Activated naive CD8-positive, alpha-beta T cell treated with anti-CD3 and anti-CD28 coated beads, Interleukin-2, amount 50 U/mL, for 24 hours (primary cell): Measurements from ENCODE around the gene PTPRN2.
A peak's percentile ranks its signal among the peaks of the same experiment; 100 is the strongest.
"Not testable (repeated sequence)": the region's sequence is repeated elsewhere in the genome, so short reads cannot be mapped to it uniquely, and the experiment has no call there.

Experiments used
- ATAC-seq: fragments of 150-1000 bp; cut with Tn5 transposase; one replicate; pipeline ENCODE4 v1.10.0; 2021
- DNase-seq: peaks from one replicate; pipeline ENCODE4 v3.0.0; 2021
- H3K27ac Mint-ChIP-seq: one replicate; pipeline ENCODE4 v1.8.0; 2021; ENCODE audit warnings: mild to moderate bottlenecking, mixed read lengths
- H3K27me3 Mint-ChIP-seq: one replicate; pipeline ENCODE4 v1.8.0; 2021; ENCODE audit warnings: mixed read lengths
- H3K36me3 Mint-ChIP-seq: one replicate; pipeline ENCODE4 v1.8.0; 2021; ENCODE audit warnings: low read depth, mixed read lengths
- H3K4me1 Mint-ChIP-seq: one replicate; pipeline ENCODE4 v1.8.0; 2021; ENCODE audit warnings: mixed read lengths
- H3K4me3 Mint-ChIP-seq: one replicate; pipeline ENCODE4 v1.8.0; 2021; ENCODE audit warnings: mild to moderate bottlenecking, moderate library complexity, mixed read lengths
- H3K9me3 Mint-ChIP-seq: one replicate; pipeline ENCODE4 v1.8.0; 2021; ENCODE audit warnings: mixed read lengths

Gene PTPRN2

DNA sequence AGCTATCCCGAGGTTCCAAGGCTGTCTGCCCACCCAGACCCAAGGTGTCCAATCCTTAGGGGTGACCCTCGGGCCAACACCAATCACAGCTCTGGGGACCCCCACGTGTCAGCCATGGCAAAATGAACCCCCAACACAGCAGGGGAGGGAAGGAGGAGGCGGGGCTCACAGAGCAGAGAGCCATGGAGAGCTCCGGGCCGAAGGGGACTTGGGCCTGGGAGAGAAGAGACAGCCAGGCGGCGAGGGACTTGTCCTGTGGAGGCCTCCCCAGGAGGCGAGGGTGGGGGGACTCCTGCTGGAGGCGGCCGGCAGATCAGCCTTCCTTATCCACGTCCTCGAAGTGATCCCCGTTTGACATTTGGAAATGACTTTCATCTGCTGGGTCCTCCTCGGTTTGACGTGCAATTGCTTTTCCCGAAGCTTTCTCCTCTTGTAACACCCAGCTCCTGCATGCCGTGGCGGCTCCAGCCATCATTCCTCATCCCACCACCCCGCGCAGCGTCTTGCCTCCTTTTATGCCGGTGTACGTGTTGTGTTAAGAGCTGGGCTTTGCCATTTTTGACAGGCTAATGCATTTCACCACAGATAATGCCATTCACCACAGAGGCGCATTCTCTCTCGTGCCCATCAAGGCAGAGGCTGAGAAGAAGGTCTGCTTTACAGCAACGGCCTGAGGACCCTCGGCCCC, 913.5 kb downstream of the PTPRN2 start:
- Mint-ChIP-seq H3K9me3 (no peaks in the 10 kb centered on the region), H3K4me3 (no peak overlapping the region), H3K27me3 (peaks cover 41% of the 10 kb centered on the region), H3K27ac (no peak overlapping the region), H3K4me1 (peaks cover 9% of the 10 kb centered on the region), H3K36me3 (no peaks in the 10 kb centered on the region)
- DNase-seq (no peak), ATAC-seq (peak; percentile 18)

GRCh38 chr7:157673573-157673972, 914.0 kb downstream of the PTPRN2 start:
- Mint-ChIP-seq H3K9me3 (no peaks in the 10 kb centered on the region), H3K27me3 (peaks cover 36% of the 10 kb centered on the region), H3K4me3 (no peak overlapping the region), H3K27ac (no peak overlapping the region), H3K36me3 (no peaks in the 10 kb centered on the region), H3K4me1 (peaks cover 12% of the 10 kb centered on the region)
- DNase-seq (no peak), ATAC-seq (no peak)

DNA sequence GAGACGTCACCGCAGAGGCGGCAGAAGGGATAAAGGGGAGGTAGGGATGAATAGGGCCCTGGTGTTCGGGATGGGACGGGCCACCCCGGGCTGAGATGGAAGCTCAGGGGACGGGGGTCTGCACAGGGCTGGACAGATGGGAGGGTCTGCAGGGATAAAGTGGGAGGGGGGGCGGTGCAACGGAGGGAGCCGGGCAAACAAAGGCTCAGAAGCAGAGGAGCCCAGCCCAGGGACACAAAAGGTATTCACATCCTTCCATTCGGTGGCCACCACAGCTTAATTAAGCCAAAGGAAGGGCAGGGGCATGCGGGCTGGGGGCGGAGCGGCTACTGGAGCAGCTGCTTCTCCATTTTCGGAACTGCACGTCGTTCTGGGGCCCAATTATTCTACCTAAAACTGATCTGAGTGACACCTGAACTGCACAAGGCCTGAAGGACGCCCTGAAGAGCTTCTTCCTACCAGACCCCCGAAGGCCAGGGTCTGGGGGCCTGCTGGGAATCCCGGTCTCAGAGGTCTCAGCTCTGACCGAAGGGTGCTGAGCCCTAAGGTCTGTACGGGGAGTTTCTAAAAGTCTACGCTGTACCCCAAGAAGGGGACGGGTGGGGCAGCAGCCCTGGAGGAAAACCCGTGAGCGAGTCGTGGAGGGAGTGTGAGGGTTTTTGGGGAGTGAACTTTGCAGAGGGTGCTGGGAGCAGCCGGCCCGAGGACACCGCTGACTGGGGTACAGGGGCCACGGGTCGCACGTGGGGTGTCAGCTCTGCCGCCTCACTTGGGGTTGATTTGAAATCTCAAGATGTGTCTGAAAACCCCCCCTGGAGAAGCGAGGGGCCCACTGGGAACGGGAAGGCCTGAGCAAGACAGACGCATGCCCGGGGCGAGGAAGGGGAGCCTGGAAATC, 916.0 kb downstream of the PTPRN2 start:
- ATAC-seq (no peak), DNase-seq (no peak)
- no peak overlapping the region for H3K27ac Mint-ChIP-seq
- peaks cover 19% of the 10 kb centered on the region for H3K4me1 Mint-ChIP-seq
- no peak overlapping the region for H3K4me3 Mint-ChIP-seq
- no peaks in the 10 kb centered on the region for H3K9me3 Mint-ChIP-seq
- peaks cover 21% of the 10 kb centered on the region for H3K27me3 Mint-ChIP-seq
- no peaks in the 10 kb centered on the region for H3K36me3 Mint-ChIP-seq

DNA sequence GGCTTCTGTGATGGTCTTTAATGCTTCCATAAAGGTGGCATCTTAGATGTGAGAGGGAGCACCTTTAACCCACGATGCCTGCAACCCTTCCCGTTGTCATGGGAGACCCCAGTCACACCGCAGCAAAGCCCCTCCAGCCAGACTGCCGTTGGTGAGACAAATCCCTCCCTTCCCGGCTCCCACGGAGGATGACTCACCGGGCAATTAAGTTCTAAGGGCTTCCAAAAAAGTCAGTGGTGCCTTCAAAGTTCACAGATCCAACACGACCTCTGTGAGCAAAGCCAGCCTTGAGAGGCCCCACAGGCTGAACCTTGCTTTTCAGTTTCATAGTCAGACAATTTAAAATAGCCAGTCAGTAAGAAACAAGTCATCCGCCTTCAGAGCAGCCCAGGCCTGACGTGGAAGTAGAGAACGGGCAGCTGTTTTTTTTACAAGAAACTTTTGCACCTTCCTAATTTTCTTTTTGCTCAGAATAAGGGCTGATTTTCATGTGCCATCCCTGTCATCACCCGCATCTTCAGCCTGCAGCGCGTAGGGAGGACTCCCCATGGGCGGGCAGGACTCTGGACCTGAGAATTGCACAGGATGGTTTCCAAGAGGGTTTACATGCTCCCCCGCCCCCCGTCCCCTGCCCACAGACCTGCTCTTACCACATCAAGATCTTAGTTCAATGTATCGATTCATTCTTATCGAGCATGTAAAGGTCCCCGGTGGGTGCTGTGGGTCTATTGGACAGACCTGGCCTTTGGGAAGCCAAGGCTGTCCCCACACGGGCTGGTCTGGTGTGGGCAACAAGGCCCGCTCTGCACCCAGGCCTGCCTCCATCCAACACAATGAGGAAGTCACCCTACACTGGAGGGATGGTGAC, 916.9 kb downstream of the PTPRN2 start:
- peaks cover 19% of the 10 kb centered on the region for H3K4me1 Mint-ChIP-seq
- H3K4me3 Mint-ChIP-seq: no peak overlapping the region
- H3K9me3 Mint-ChIP-seq: no peaks in the 10 kb centered on the region
- DNase-seq (no peak), ATAC-seq (no peak)
- peaks cover 17% of the 10 kb centered on the region for H3K27me3 Mint-ChIP-seq
- no peaks in the 10 kb centered on the region for H3K36me3 Mint-ChIP-seq
- H3K27ac Mint-ChIP-seq: no peak overlapping the region

DNA sequence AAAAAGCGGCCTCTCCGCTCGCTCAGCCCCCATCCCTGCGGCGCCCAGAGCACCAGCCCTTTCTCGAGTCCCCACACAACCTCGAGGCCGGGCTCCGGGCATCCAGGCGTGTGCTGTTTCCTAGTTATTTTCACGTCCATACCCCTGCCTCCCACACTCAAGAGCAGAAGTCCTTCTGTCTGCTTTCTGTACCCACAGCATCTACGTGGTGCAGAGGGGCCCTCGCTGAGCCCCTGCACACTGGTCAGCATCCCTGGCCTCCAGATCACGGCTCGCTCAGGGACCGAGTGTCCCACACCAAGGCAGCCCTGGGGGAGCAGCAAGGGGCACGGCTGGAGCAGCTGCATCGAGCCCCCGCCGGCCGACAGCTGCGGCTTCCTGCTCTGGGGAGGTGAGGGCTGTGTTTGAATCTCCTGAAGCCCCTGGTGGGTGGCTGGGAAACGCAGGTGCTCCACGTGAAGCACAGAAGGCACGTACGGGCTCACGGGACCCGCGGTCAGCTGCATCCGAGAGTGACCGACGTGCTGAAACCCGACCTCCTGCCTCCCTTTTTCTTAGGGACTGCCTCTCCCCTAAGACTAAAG, 917.8 kb downstream of the PTPRN2 start:
- no peaks in the 10 kb centered on the region for H3K9me3 Mint-ChIP-seq
- no peaks in the 10 kb centered on the region for H3K36me3 Mint-ChIP-seq
- DNase-seq: no peak
- no peak overlapping the region for H3K4me3 Mint-ChIP-seq
- no peak overlapping the region for H3K27ac Mint-ChIP-seq
- peaks cover 15% of the 10 kb centered on the region for H3K27me3 Mint-ChIP-seq
- no peak for ATAC-seq
- H3K4me1 Mint-ChIP-seq: peaks cover 19% of the 10 kb centered on the region

- H3K9me3 Mint-ChIP-seq: no peaks in the 10 kb centered on the region
- ATAC-seq (no peak), DNase-seq (no peak)
- H3K36me3 Mint-ChIP-seq: no peaks in the 10 kb centered on the region
- H3K27ac Mint-ChIP-seq: no peak overlapping the region
- H3K4me1 Mint-ChIP-seq: peaks cover 19% of the 10 kb centered on the region
- no peak overlapping the region for H3K4me3 Mint-ChIP-seq
- peaks cover 14% of the 10 kb centered on the region for H3K27me3 Mint-ChIP-seq
Observed at GRCh38 chr7:157668884-157669767, 918.5 kb downstream of the PTPRN2 start.

DNA sequence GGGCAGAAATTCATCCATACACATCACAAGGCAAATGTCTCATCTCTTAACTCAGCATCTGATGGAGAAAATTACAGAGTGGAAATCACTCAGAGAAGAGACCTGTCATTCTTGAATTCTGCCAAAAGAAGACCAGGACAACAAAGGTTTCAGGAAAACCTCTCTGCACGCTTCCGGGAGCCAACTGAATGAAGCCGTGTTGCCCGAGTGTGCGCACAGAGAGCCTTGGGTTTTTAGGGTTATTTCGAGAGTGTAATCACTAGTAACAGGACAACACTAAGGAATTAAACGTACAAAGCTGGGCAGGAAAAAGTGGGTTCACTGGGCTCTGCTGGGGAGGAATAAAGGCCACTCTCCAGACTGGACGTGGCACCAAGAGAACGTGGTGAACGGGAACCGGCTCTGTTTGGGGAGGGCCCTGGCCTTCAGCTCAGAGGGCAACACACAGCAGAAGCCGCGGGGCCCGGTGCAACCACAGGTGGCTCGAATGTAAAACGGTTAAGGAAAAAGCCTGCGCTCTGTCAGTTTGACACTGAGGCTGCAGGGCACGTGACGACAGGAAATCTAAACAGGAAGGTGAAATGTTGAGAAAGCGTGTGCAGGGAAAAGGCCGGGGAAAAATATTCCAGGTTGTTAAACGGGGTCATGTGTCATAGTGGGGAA, 919.3 kb downstream of the PTPRN2 start:
- H3K36me3 Mint-ChIP-seq: no peaks in the 10 kb centered on the region
- no peak overlapping the region for H3K4me3 Mint-ChIP-seq
- DNase-seq: no peak
- peaks cover 19% of the 10 kb centered on the region for H3K4me1 Mint-ChIP-seq
- H3K27ac Mint-ChIP-seq: no peak overlapping the region
- ATAC-seq: no peak
- no peaks in the 10 kb centered on the region for H3K9me3 Mint-ChIP-seq
- H3K27me3 Mint-ChIP-seq: peaks cover 14% of the 10 kb centered on the region

- no peak overlapping the region for H3K4me3 Mint-ChIP-seq
- no peaks in the 10 kb centered on the region for H3K36me3 Mint-ChIP-seq
- DNase-seq (no peak), ATAC-seq (no peak)
- H3K27me3 Mint-ChIP-seq: peaks cover 14% of the 10 kb centered on the region
- H3K27ac Mint-ChIP-seq: no peak overlapping the region
- H3K4me1 Mint-ChIP-seq: peaks cover 19% of the 10 kb centered on the region
- no peaks in the 10 kb centered on the region for H3K9me3 Mint-ChIP-seq
Observed at GRCh38 chr7:157667731-157668130, 919.9 kb downstream of the PTPRN2 start.

DNA sequence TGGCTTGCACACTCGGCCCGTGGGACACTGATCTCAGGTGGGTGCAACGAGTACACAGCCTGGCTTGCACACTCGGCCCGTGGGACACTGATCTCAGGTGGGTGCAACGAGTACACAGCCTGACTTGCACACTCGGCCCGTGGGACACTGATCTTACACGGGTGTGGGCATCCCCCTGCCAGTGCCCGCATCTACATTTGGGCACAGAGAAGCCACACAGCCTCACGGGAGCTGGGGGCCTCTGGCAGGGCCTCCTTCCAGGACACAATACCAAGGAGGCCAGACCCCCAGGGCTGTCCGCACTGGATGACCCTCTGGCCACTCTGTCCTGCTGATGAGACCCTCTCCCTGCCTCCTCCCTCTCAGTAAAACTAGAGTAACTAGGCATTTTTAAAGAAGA, 920.4 kb downstream of the PTPRN2 start:
- DNase-seq (no peak), ATAC-seq (no peak)
- peaks cover 19% of the 10 kb centered on the region for H3K4me1 Mint-ChIP-seq
- H3K27me3 Mint-ChIP-seq: peaks cover 14% of the 10 kb centered on the region
- no peak overlapping the region for H3K4me3 Mint-ChIP-seq
- H3K36me3 Mint-ChIP-seq: no peaks in the 10 kb centered on the region
- no peaks in the 10 kb centered on the region for H3K9me3 Mint-ChIP-seq
- no peak overlapping the region for H3K27ac Mint-ChIP-seq

DNA sequence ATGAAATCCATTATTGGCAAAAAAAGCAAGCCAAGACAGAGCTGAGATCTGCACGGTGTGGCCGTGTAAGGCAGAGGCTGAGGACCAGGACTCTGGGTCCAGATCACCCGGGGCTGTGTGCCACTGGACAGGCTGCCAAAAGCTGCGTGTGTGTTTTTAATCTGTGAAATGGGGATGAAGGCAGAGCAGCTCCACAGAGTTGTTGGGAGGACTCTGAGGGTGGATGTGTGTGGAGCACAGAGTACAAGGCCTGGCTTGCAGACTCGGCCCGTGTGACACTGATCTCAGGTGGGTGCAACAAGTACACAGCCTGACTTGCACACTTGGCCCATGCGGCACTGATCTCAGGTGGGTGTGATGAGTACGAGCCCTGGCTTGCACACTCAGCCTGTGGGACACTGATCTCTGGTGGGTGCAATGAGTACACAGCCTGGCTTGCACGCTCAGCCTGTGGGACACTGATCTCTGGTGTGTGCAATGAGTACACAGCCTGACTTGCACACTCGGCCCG, 921.0 kb downstream of the PTPRN2 start:
- no peak overlapping the region for H3K27ac Mint-ChIP-seq
- H3K27me3 Mint-ChIP-seq: peaks cover 14% of the 10 kb centered on the region
- DNase-seq: no peak
- H3K36me3 Mint-ChIP-seq: no peaks in the 10 kb centered on the region
- H3K4me1 Mint-ChIP-seq: peaks cover 19% of the 10 kb centered on the region
- no peak for ATAC-seq
- no peak overlapping the region for H3K4me3 Mint-ChIP-seq
- no peaks in the 10 kb centered on the region for H3K9me3 Mint-ChIP-seq

DNA sequence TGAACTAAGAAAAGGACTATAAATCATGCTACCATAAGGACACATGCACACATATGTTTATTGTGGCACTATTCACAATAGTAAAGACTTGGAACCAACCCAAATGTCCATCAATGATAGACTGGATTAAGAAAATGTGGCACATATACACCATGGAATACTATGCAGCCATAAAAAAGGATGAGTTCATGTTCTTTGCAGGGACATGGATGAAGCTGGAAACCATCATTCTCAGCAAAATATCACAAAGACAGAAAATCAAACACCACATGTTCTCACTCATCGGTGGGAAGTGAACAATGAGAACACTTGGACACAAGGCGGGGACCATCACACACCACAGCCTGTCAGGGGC, 922.0 kb downstream of the PTPRN2 start:
- H3K4me1 Mint-ChIP-seq: peaks cover 19% of the 10 kb centered on the region
- H3K9me3 Mint-ChIP-seq, H3K4me3 Mint-ChIP-seq, H3K36me3 Mint-ChIP-seq, ATAC-seq, DNase-seq, H3K27ac Mint-ChIP-seq: not testable (repeated sequence)
- peaks cover 14% of the 10 kb centered on the region for H3K27me3 Mint-ChIP-seq

GRCh38 chr7:157664871-157665633, 922.6 kb downstream of the PTPRN2 start:
- H3K36me3 Mint-ChIP-seq: no peaks in the 10 kb centered on the region
- H3K27me3 Mint-ChIP-seq: peaks cover 10% of the 10 kb centered on the region
- DNase-seq: no peak

More at GRCh38 chr7:157664871-157665633, 922.6 kb downstream of the PTPRN2 start:
- Mint-ChIP-seq H3K4me1 (peaks cover 19% of the 10 kb centered on the region), H3K27ac (no peak overlapping the region), H3K4me3 (no peak overlapping the region), H3K9me3 (no peaks in the 10 kb centered on the region)
- ATAC-seq: no peak
